NCI-H1417 (cell line): Measurements from ENCODE around the gene PRR5L.

ENCODE experiments used
- DNase-seq, 3 experiments: peaks; one replicate each; lab custom pipeline; 2025; lab: John Stamatoyannopoulos, UW

PRR5L gene

GRCh38 chr11:36376888-36377758 lies 81.0 kb downstream of the PRR5L start:
- peak; percentile 40 to 59 (median 45) for DNase-seq

- no peak for DNase-seq
These were observed 81.9 kb downstream of the PRR5L start for GRCh38 chr11:36377759-36378564.

- DNase-seq: no peak
These were observed 83.6 kb downstream of the PRR5L start for GRCh38 chr11:36379653-36380052.

- DNase-seq: no peak
These were observed 84.4 kb downstream of the PRR5L start for GRCh38 chr11:36380296-36381014.

- no peak for DNase-seq
These were observed 84.9 kb downstream of the PRR5L start for GRCh38 chr11:36381015-36381360.

GRCh38 chr11:36383195-36383594 lies 87.1 kb downstream of the PRR5L start:
- DNase-seq: no peak

GRCh38 chr11:36385121-36385970 lies 89.3 kb downstream of the PRR5L start:
- DNase-seq: peak in 2 of 3 experiments; percentile 10 to 52

GRCh38 chr11:36386411-36386810 lies 90.3 kb downstream of the PRR5L start:
- no peak for DNase-seq

GRCh38 chr11:36388071-36388470 lies 92.0 kb downstream of the PRR5L start:
- no peak for DNase-seq

- no peak for DNase-seq
These were observed 92.9 kb downstream of the PRR5L start for GRCh38 chr11:36388951-36389350.

GRCh38 chr11:36389811-36390210 lies 93.7 kb downstream of the PRR5L start:
- no peak for DNase-seq

GRCh38 chr11:36390963-36391471 lies 94.9 kb downstream of the PRR5L start:
- DNase-seq: peak in 1 of 3 experiments; percentile 33

- no peak for DNase-seq
These were observed 96.1 kb downstream of the PRR5L start for GRCh38 chr11:36392196-36392595.

- no peak for DNase-seq
These were observed 98.0 kb downstream of the PRR5L start for GRCh38 chr11:36394056-36394455.

- DNase-seq: no peak
These were observed 98.8 kb downstream of the PRR5L start for GRCh38 chr11:36394926-36395325.

GRCh38 chr11:36395978-36396736 lies 100.1 kb downstream of the PRR5L start:
- DNase-seq: peak in 2 of 3 experiments; percentile 24 to 55

- peak in 1 of 3 experiments; percentile 19 for DNase-seq
These were observed 102.3 kb downstream of the PRR5L start for GRCh38 chr11:36398231-36398953.

- peak in 1 of 3 experiments; percentile 27 for DNase-seq
These were observed 103.1 kb downstream of the PRR5L start for GRCh38 chr11:36399236-36399635.

- no peak for DNase-seq
These were observed 103.7 kb downstream of the PRR5L start for GRCh38 chr11:36399745-36400144.
